HG02852 (cell line): ENCODE measurements around the gene ERN1.

ENCODE experiments used
- ATAC-seq: cut with Tn5 transposase; IDR thresholded peaks from one replicate; pipeline ENCODE4 v1.9.1; 2021; ENCODE audit warnings: mild to moderate bottlenecking, moderate library complexity; ENCODE audit not compliant: unreplicated experiment

ERN1 gene

GRCh38 chr17:64139542-64139941 is 9.6 kb upstream of the ERN1 start:
- ATAC-seq = no peak

- ATAC-seq = no peak
Observed at GRCh38 chr17:64138441-64138840, 8.5 kb upstream of the ERN1 start.

- no peak for ATAC-seq
Observed at GRCh38 chr17:64135000-64135399, 5.1 kb upstream of the ERN1 start.

- no peak for ATAC-seq
Observed at GRCh38 chr17:64134216-64134970, 4.4 kb upstream of the ERN1 start.

- no peak for ATAC-seq
Observed at GRCh38 chr17:64133546-64134215, 3.7 kb upstream of the ERN1 start.

GRCh38 chr17:64131606-64132270 is 1.8 kb upstream of the ERN1 start:
- no peak for ATAC-seq

- ATAC-seq = peak; percentile 24
Observed at GRCh38 chr17:64130559-64131001, 636 bp upstream of the ERN1 start.

GRCh38 chr17:64129515-64129764 is 504 bp downstream of the ERN1 start:
- ATAC-seq = no peak

GRCh38 chr17:64128787-64129514 is 993 bp downstream of the ERN1 start:
- ATAC-seq = no peak

GRCh38 chr17:64126918-64127317 is 3.0 kb downstream of the ERN1 start:
- ATAC-seq = no peak

- no peak for ATAC-seq
Observed at GRCh38 chr17:64125937-64126336, 4.0 kb downstream of the ERN1 start.

- ATAC-seq = no peak
Observed at GRCh38 chr17:64124609-64125008, 5.3 kb downstream of the ERN1 start.

- no peak for ATAC-seq
Observed at GRCh38 chr17:64123114-64123513, 6.8 kb downstream of the ERN1 start.

GRCh38 chr17:64120972-64121786 is 8.8 kb downstream of the ERN1 start:
- peak; percentile 83 for ATAC-seq

- no peak for ATAC-seq
Observed at GRCh38 chr17:64120159-64120810, 9.7 kb downstream of the ERN1 start.

- ATAC-seq = no peak
Observed at GRCh38 chr17:64117981-64118979, 11.7 kb downstream of the ERN1 start.

- ATAC-seq = no peak
Observed at GRCh38 chr17:64115822-64116534, 14.0 kb downstream of the ERN1 start.

- ATAC-seq = no peak
Observed at GRCh38 chr17:64115043-64115698, 14.8 kb downstream of the ERN1 start.
